HEK293T (cell line): Measurements from ENCODE around the gene STAB1.

Source experiments
- L3MBTL2 ChIP-seq: fragments of 450-650 bp; conservative IDR thresholded peaks from 2 replicates; pipeline ENCODE4 v1.6.1; 2016; ENCODE audit warnings: mild to moderate bottlenecking
- SP1 ChIP-seq: fragments of 450-650 bp; IDR thresholded peaks from 2 replicates; pipeline ENCODE4 v1.6.1; 2017

- no peak for TF ChIP-seq SP1
- TF ChIP-seq L3MBTL2: no peak
Measured at GRCh38 chr3:52568069-52568468, 72.9 kb downstream of the STAB1 start.
